Muscle of leg (tissue), 11 donors: ENCODE data around the gene RPL22. TPM values are rescaled to one million over a fixed set of nuclear protein-coding genes. Genes with fewer than 3 reads are reported as not detected.

Source experiments
- DNase-seq: peaks from one replicate; pipeline ENCODE4 v3.0.0; 2013
- H3K27ac ChIP-seq: one replicate; pipeline ENCODE4 v1.5.1; 2013; ENCODE audit warnings: mild to moderate bottlenecking, low read length, control low read depth
- H3K27me3 ChIP-seq: one replicate; pipeline ENCODE4 v1.6.1; 2013; ENCODE audit warnings: low read length; ENCODE audit not compliant: control insufficient read depth, insufficient read depth
- H3K36me3 ChIP-seq: one replicate; pipeline ENCODE4 v1.6.1; 2013; ENCODE audit warnings: low read length; ENCODE audit not compliant: control insufficient read depth, insufficient read depth
- H3K4me1 ChIP-seq: one replicate; pipeline ENCODE4 v1.6.1; 2013; ENCODE audit warnings: low read length; ENCODE audit not compliant: control insufficient read depth, insufficient read depth
- H3K4me3 ChIP-seq: one replicate; pipeline ENCODE4 v1.5.1; 2013; ENCODE audit warnings: low read length, control low read depth
- H3K9me3 ChIP-seq: replicated peaks from 2 replicates; pipeline ENCODE4 v1.6.1; 2013; ENCODE audit warnings: low read depth, low read length; ENCODE audit not compliant: control insufficient read depth
- WGBS: methylation state at CpG from one replicate; pipeline ENCODE4 v1.1.5; 2013; ENCODE audit warnings: missing lambda C conversion rate; ENCODE audit not compliant: insufficient coverage; 5-methylcytosine and 5-hydroxymethylcytosine counted together
- polyA plus RNA-seq, 8 donors: library from polyadenylated mRNA; unstranded; fragments of 120-200 nt; gene quantifications; one replicate each; pipeline versions ENCODE4 v1.2.1 to v1.2.3, GENCODE V29; 2013; ENCODE audit warnings: inconsistent platforms in 1 of 8, low replicate concordance in 1 of 8; ENCODE audit not compliant: insufficient read length in 8 of 8, insufficient read depth in 1 of 8
- total RNA-seq: library from RNA; stranded (reverse); fragments of 120-200 nt; gene quantifications from one replicate; pipeline ENCODE4 v1.2.4, GENCODE V29; 2013

Gene RPL22
- total and polyA plus RNA-seq, 9 donors: 487 to 828 (median 596) TPM

- Histone ChIP-seq H3K9me3 (no peaks in the 10 kb centered on the region), H3K4me1 (peaks cover 21% of the 10 kb centered on the region), H3K27me3 (peaks cover 10% of the 10 kb centered on the region), H3K4me3 (no peak overlapping the region), H3K36me3 (peaks cover 36% of the 10 kb centered on the region), H3K27ac (no peak overlapping the region)
- no peak for DNase-seq
- WGBS: 86% methylated on average over 6 of the region's 20 CpGs
Observed at GRCh38 chr1:6212193-6212959, 13.0 kb upstream of the RPL22 start.

DNA sequence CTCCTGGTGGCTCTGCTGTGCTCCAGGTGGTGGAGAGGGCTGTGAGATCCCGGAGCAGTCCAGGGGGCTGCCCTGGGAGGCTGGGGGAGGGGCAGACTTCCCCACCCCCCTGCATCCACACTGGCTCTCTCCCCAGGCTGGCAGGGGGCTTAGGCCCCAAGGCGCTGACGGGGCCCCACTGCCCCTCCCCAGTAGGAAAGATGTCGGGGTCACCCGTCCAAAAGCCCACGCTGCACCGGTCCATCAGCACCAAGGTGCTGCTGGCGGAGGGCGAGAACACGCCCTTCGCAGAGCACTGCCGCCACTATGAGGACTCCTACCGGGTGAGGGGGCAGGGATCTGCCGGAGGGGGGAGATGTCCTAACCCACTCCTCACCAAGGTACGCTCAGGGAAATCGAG is 12.3 kb upstream of the RPL22 start:
- Histone ChIP-seq H3K27me3 (peaks cover 16% of the 10 kb centered on the region), H3K9me3 (no peaks in the 10 kb centered on the region), H3K27ac (no peak overlapping the region), H3K36me3 (peaks cover 31% of the 10 kb centered on the region), H3K4me3 (no peak overlapping the region), H3K4me1 (peaks cover 26% of the 10 kb centered on the region)
- WGBS: 64% methylated on average over 6 of the region's 16 CpGs
- DNase-seq: no peak

GRCh38 chr1:6210591-6211355 is 11.4 kb upstream of the RPL22 start:
- no peak overlapping the region for H3K4me3 ChIP-seq
- no peak overlapping the region for H3K27ac ChIP-seq
- 90% methylated on average over 22 of the region's 29 CpGs for WGBS
- peaks cover 34% of the 10 kb centered on the region for H3K4me1 ChIP-seq
- no peaks in the 10 kb centered on the region for H3K9me3 ChIP-seq
- peaks cover 31% of the 10 kb centered on the region for H3K36me3 ChIP-seq
- H3K27me3 ChIP-seq: peaks cover 26% of the 10 kb centered on the region
- no peak for DNase-seq

DNA sequence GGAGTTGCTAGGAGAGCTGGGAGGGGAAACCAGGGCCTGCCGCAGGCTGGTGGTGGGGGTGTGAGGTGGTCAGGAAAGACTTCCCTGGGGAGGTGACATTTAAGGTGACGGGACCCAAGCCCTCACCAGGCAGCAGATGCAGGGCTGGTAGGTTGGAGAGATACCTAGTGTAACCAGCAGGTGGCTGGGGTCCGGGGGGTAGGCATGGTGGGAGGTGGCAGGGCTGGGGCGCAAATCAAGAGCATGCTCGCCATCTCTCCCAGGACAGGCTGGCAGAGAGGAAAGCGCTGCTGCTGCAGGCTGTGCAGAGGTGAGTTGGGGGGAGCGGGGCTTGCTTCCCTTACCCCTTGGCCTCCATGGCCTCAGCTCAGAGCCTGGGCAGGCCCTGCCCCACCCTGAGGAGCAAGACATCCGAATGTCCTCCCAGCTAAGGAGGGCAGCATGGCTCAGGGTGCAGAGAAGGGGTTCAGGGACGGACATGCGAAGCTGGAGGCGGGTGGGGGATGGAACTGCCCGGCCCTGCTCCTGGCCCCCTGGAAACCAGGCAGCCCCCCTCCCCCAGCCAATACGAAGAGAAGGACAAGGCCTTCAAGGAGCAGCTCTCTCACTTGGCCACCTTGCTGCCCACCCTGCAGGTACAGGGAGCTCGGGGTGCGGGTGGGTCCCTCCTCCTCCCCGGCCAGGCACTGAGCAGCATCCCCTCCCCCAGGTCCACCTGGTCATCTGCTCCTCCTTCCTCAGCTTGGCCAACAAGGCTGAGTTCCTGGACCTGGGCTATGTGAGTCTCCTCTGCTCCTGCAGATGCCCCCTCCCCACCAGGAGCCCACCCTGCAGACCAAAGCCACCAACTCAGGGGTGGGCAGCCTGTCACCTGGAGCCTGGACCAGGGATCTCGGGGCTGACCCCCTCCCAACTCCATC is 10.5 kb upstream of the RPL22 start:
- peaks cover 27% of the 10 kb centered on the region for H3K36me3 ChIP-seq
- H3K27ac ChIP-seq: no peak overlapping the region
- 86% methylated on average over 11 of the region's 17 CpGs for WGBS
- no peaks in the 10 kb centered on the region for H3K9me3 ChIP-seq
- no peak overlapping the region for H3K4me3 ChIP-seq
- DNase-seq: no peak
- H3K4me1 ChIP-seq: peaks cover 42% of the 10 kb centered on the region
- peaks cover 33% of the 10 kb centered on the region for H3K27me3 ChIP-seq

DNA sequence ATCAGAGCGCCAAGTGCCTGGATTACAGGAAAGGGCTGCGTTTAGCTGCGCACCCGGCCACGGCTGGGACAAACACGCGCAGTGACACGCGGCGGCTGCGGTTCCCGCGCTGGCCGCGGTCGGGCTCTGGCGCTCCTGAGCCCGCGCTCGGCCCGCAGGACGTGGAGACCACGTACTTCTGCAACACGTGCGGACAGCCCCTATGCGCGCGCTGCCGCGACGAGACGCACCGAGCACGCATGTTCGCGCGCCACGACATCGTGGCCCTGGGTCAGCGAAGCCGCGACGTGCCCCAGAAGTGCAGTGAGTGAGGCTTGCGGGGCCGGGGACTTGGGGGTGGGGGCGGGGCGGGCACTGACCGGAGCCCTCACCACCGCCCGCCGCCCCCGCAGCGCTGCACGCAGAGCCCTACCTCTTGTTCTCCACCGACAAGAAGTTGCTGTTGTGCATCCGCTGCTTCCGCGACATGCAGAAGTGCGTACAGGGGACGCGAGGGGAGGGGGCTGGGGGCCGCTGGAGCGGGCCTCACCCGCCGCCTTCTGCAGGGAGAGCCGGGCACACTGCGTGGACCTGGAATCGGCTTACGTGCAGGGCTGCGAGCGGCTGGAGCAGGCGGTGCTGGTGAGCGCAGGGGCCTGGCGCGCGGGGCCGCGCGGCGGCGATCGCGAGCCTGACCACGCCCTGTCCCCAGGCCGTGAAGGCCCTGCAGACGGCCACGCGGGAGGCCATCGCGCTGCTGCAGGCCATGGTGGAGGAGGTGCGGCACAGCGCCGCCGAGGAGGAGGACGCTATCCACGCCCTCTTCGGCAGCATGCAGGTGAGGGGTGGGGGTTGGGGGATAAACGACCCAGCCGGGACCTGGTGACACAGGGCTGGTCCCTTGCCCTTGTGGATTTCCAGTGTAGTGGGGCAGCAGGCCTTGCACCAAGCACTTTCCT is 9.6 kb upstream of the RPL22 start:
- Histone ChIP-seq H3K4me1 (peaks cover 46% of the 10 kb centered on the region), H3K9me3 (no peaks in the 10 kb centered on the region), H3K36me3 (peaks cover 26% of the 10 kb centered on the region), H3K27me3 (peaks cover 33% of the 10 kb centered on the region), H3K4me3 (peak overlapping the region; percentile 28), H3K27ac (no peak overlapping the region)
- DNase-seq: peak; percentile 66
- 4% methylated on average over 93 of the region's 99 CpGs for WGBS

DNA sequence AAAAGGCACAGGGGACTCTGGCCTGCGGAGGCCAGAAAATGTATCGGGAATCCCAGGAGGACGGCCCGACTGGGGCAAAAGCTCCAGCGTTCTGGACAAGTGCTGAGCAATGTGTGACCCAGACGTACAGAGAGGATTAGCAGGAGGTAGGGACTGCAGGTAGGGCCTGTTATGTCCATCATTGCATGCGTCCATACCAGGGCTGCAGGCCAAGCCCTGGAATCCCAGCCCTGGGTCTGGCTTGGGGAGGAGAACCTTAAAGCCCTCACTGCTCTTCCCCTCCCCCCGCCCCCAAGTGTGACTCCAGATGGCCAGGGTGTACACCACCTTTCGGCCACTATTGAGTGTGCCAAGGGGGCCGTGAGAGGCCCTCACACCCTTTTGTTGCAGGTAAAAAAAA is 8.5 kb upstream of the RPL22 start:
- no peak for DNase-seq
- Histone ChIP-seq H3K27me3 (peaks cover 33% of the 10 kb centered on the region), H3K4me3 (no peak overlapping the region), H3K4me1 (peaks cover 46% of the 10 kb centered on the region), H3K27ac (no peak overlapping the region), H3K36me3 (peaks cover 18% of the 10 kb centered on the region), H3K9me3 (no peaks in the 10 kb centered on the region)
- WGBS: 68% methylated on average over 7 of the region's 10 CpGs

DNA sequence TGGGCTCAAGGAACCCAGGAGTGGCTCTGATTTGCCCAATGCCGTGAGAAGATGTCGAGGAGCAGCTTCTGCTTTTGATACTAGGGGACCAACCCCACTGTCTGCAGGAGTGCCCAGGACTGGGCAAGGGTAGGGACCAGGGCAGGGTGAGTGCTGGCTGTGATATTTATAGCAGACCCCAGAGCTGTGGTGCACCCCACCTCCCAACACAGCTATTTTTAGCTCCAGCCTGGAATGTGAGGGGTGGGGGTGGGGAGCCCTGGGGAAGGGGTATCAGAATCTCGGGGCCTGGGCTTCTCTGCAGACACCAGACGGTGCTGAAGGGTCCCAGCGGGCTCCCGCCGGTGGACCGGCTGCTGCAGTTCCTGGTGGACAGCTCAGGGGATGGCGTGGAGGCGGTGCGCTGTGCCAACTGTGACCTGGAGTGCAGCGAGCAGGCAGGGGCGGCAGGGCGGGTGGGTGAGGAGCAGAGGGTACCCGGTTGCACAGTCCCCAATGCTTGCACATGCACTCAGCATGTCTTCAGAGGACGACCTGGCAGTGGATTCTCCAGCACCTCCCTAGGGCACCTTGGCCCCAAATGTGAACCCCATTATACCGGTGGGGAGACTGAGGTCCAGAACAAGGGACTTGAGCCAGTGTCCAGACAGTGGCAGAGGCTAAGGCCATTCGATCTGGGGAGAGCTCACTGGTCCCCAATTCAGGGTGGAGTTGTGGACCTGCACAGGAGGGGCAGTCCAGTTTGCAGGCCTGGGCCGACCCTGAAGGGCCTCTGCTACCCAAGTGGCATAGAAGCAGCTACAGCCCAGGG is 7.9 kb upstream of the RPL22 start:
- 61% methylated on average over 15 of the region's 19 CpGs for WGBS
- peak overlapping the region; percentile 49 for H3K4me3 ChIP-seq

DNA sequence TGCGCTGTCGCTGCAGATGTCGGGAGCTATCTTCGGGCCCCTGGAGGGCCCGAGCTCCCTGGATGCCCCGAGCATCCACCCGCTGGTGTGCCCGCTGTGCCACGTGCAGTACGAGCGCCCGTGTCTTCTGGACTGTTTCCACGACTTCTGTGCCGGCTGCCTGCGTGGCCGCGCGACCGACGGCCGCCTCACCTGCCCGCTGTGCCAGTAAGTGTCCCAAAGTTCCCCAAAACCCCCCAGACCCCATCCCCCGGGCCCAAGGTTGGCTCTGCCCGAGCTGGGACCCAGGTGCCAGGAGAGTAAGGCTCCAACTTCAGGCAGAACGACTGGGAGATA is 7.1 kb upstream of the RPL22 start:
- peaks cover 37% of the 10 kb centered on the region for H3K27me3 ChIP-seq
- H3K4me3 ChIP-seq: peak overlapping the region; percentile 49
- DNase-seq: no peak
- peaks cover 13% of the 10 kb centered on the region for H3K36me3 ChIP-seq
- H3K4me1 ChIP-seq: peaks cover 46% of the 10 kb centered on the region
- H3K27ac ChIP-seq: peak overlapping the region; percentile 3
- WGBS: 6% methylated on average over 23 of the region's 25 CpGs
- no peaks in the 10 kb centered on the region for H3K9me3 ChIP-seq

More for the DNA sequence above, 7.9 kb upstream of the RPL22 start:
- H3K9me3 ChIP-seq: no peaks in the 10 kb centered on the region
- peaks cover 14% of the 10 kb centered on the region for H3K36me3 ChIP-seq
- H3K27me3 ChIP-seq: peaks cover 33% of the 10 kb centered on the region
- DNase-seq: no peak
- peaks cover 46% of the 10 kb centered on the region for H3K4me1 ChIP-seq
- H3K27ac ChIP-seq: peak overlapping the region; percentile 3
